Stimulated activated CD8-positive, alpha-beta memory T cell treated with anti-CD3 and anti-CD28 coated beads, Interleukin-7, amount 100 ng/mL, for 4 hours (primary cell): Measurements from ENCODE around the gene HSPA9.

ENCODE experiments used
- DNase-seq, 2 donors: peaks; one replicate each; pipeline ENCODE4 v3.0.0-alpha.2; 2020; ENCODE audit warnings: low read depth in 2 of 2

The HSPA9 gene

GRCh38 chr5:138575194-138576015 lies at the start of gene HSPA9:
Gene HSPA9 (minus strand): TSS chr5:138575401. CDS start chr5:138575318, 83 bp downstream.
- peak; percentile 95 to 97 for DNase-seq

GRCh38 chr5:138623053-138623452 lies 47.9 kb upstream of the HSPA9 start:
- DNase-seq: no peak

GRCh38 chr5:138622051-138622450 lies 46.9 kb upstream of the HSPA9 start:
- no peak for DNase-seq

DNA sequence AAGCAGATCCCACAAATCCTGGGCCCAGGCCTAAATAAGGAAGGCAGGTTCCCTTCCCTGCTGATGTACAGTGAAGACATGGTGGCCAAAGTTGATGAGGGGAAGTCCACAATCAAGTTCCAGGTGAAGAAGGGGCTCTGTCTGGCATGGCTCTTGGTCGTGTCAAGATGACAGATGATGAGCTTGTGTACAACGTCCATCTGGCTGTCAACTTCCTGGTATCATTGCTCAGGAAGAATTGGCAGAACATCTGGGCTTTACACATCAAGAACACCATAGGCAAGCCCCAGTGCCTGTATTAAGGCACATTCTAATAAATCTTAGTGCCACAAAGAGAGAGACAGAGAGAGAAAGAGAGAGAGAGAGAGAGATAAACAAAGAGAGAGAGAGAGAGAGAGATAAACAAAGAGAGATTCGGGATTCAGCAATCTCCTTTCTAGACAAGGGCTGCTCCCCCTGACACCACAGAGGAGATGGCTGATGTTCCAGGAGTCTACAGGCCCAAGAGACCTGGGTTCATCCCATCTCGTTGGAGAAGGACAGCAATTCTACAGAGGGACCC lies 45.5 kb upstream of the HSPA9 start:
- no peak for DNase-seq

DNA sequence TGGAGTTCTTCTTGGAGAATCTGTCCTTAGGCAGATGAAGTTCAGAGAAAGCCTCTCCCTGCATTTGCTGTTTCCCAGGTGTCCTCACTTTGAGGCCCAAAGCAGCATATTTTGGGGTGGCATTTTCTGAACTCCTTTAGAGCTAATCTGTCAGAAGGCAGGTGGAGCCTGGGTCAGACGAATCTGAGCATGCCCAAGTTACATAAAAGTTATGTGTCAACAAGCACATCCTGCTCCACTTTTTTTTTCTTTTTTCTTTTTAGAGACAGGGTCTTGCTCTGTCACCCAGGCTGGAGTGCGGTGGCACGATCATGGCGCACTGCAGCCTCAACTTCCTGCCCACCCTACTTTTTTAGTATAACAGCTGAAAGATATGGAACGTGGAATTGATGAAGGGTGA lies 41.3 kb upstream of the HSPA9 start:
- no peak for DNase-seq

- DNase-seq: no peak
Observed at GRCh38 chr5:138615461-138615860, 40.3 kb upstream of the HSPA9 start.

- no peak for DNase-seq
Observed at GRCh38 chr5:138611678-138612218, 36.5 kb upstream of the HSPA9 start.

DNA sequence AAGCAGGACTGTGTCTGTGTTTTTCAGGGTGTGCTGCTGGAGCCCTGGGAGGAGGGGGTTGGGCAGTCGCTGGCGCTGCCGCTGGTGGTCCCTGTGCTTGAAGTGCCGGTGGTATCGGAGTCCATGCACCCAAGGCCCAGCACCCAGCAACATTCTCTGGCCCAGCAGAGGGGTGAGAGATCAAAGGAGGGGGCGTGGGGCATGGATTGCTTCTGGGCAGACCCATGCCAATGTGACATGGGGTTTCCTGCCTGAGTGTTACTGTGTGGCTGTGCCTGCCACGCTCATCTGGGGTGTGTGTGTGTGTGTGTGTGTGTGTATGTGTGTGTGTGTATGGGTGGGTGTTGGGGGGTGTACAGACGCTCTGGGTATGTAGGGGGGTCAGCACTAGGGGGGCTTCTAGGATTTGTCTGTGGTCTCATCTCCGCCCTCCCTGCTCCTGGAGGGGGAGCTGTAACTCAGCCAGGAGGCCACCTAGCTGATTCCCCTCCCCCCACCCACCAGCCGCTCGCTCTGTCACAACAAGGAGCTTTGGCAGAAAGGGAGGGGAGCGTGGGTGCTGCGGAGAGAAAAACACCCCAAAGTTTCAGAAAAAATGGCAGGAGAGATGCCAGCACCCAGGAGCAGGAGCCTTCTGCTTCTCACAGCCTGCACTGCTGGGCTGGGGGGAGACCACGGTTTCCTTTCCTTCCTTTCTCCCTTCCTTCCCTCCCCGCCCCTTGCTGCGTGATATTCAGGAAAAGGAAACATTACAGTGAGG lies 35.9 kb upstream of the HSPA9 start:
- no peak for DNase-seq

DNA sequence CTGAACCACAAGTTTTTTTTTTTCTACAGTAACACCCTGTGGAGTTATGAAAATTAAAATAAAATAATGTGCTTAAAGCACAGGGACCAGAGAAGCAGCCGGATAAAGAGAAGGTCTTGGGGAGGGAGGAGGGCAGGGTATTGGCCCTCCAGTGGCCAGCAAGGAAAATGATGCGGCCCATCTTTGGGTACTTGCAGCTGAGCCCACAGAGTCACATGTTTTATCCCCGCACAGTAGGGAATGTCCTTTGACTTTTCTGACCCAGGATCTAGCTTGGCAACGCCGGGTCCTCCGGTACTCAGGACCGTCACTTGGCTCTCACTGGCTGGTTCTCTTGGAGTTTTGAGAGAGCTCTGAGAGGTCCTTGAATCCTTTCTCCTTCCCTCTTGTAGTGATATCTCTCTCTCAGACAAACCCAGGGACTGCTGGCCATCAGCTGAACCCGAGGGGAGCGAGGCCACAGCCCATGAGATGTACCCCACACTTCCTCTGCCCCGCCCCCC lies 35.3 kb upstream of the HSPA9 start:
- no peak for DNase-seq

DNA sequence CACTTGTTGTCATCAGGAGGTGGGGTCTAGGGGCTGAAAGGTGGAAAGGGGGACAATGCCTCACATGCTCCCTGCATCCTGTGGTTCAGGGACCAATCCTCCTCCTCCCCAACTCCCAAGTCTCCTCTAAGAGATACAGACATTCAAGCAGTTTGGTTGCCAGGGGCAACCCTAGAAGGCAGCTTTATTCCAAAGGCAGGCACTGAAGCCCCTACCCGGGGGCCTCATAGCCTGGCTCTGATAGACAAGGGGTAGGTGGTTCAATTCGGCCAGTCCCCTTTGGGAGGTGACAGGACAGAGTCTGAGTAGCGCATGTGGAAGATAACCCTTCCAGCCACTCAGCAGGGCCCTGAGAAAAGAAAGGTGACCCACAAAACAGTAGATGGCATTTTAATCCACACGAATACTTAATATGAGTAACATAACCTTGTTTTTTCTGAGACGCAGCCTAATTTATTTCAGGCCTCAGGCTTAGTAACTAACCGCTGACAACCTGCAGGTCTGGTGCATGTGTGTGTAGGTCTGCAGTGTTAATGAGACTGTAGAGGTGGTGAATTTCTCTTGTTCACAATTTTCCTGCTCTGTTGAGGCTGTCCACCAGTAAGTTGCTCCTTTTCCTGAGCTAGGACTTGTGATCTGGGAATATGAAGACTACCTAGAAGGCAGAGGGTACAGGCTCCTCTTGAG lies 31.3 kb upstream of the HSPA9 start:
- no peak for DNase-seq

- no peak for DNase-seq
Observed at GRCh38 chr5:138605254-138605972, 30.2 kb upstream of the HSPA9 start.

DNA sequence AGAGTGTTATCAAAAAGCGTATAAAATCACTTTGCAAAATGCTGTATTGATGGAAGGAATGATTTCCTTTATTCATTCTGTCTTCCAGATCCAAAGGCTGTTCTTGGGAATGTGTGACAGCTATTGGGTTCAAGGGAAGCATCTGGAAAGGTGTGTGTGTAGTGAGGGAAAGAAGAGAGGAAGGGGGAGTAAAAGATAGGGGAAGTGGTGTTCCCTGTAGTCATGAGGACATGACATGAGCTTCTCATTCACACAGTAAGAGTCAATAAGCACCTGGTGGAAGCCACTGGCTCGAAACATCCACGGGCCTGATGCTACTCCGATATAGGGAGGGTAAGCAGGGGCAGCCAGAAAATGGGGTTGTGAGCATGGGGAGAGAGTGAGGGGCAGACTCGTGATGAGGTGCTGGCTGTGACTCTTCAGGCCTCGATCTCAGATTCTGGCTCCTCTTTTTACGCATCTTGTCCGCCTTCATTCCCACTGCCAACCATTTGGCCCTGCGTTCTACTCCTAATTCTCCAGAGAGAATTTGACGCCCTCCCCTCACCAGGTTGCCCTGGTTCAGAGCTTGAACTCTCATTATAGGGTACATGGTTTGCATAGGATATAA lies 29.1 kb upstream of the HSPA9 start:
- DNase-seq: no peak

GRCh38 chr5:138603249-138603920 lies 28.2 kb upstream of the HSPA9 start:
- DNase-seq: no peak

DNA sequence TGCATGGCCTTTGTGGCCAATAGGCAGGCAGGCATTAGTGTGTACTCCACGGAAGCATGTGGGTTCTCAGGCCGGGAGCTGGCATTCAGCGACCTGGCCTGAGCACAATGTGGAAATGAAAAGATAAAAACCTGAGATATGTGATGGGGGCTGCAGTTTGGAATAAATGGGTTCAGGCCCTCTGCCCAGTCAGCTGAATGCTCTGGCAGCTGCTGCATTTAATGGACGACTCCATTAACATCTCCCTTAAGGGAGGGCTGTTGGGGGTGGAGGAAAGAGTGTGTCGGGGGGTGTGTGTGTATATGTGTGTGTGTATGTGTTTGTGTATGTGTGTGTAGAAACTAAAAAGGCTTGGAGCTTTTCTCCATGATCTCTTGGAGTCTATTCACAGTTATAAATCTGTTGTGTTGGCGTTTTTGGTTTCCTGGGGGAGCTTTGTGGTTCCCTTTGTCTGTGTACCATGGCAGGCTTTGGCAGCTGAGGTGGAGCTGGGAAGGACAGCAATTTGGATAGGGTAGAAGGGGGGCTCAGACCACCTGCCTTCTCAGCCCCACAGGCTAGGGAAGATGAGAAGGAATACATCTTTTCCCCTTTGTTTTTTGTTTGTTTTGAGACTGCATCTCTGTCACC lies 27.3 kb upstream of the HSPA9 start:
- DNase-seq: no peak

DNA sequence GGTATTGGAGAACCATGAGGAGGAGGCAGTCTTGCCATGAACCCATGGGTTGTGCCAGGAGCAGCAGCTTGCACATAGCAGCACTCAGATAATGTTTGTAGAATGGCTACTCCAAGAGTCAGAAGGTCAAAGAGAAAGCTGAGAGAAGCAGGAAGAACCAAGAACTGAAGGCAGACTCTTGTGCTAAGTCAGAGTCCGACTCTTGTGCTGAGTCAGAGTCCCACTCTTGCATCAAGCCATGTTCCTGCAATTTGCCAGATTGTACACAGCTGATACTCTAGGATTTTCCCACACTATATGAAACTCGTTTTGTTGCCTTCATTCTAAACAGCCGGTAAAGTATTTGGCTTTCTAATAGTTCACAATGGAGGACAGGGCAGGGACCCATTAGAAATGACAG lies 26.2 kb upstream of the HSPA9 start:
- no peak for DNase-seq

- no peak for DNase-seq
Observed at GRCh38 chr5:138600446-138600845, 25.2 kb upstream of the HSPA9 start.

DNA sequence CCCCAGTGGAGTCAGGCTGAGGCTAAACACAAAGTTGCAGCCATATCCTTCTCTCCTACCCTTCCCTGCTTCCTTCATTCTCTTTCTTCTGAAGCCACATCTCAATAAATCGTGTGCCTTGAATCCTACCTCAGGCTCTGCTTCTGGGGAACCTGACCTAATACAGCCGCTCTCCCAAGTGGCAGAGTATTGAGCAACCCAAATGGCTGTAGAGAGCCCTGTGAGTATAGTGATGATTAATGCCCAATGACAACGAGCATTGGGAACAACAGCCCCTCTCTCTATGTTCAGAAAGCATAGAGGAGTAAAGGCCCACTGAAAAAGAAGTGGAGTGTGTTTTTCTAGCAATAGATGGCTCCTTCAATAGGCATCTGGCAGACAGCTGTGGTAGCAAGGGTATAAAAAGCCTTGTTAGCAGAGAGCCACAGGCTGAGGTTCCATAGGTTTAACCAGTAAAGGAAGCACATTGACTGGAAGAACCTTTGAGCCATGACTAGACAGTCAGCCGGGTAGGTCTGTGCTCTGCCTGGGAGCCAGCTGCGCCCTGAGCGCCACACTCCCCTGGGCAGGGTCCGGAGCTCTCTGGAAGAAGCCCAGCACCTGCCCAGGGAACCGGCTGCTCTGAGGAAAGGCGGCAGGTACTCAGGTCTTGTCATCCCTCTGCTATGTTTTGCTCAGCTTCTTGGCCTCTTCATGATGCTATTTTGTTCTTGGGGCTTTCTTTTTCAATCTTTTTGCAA lies 22.6 kb upstream of the HSPA9 start:
- no peak for DNase-seq

DNA sequence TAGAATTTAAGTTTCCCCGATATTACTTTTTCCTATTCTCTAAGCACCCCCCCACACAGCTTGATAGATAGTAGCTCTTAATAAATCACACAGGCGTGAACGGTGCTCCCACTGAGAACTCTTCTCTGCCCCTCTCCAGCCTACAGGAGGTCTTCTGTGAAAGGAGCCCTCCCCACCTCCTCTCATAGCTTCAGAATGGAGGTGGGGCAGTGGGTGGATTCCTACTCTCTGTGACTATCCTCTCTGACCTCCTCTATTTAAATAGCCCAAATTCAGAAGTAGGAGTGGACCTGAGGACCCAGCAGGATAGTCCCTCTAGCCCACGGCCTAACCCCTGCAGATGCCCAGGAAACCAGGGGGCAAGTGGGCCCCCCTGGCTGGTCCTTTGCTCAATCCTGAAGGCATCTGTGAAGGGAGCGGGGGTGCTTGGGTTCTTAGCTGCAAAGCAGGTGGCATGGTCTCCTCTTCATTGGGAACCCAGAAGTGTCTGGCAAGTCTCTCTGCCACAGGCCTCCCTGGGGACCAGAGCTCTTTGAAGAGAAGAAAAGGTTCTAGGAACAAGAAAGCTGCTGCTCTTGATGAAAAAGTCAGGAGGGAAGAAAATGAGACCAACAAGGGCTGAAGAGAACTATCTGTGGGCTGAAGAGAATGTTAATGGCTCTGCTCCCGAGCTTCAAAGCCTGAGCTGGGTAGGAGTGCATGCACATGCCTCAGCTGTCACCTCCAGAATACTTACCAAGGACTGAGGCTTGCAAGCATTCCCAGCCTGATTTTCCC lies 21.1 kb upstream of the HSPA9 start:
- DNase-seq: no peak
